SK-N-SH (cell line): ENCODE data around the gene LNX2. TPM values are rescaled to one million over a fixed set of nuclear protein-coding genes. Genes with fewer than 3 reads are reported as not detected.

Source experiments
- CTCF ChIA-PET: fragments of 300-600, 350-600 bp; formaldehyde crosslinking; extraction: SDS; loops from one replicate; lab custom pipeline; 2021; lab: Yijun Ruan, JAX
- POLR2A ChIA-PET: fragments of 350-600 bp; sonication (Branson Sonifier 250); formaldehyde crosslinking; extraction: SDS; loops from one replicate; lab custom pipeline; 2020; ENCODE audit warnings: antibody characterized with exemption, inconsistent platforms; lab: Yijun Ruan, JAX
- DNase-seq: peaks from one replicate; pipeline ENCODE4 v3.0.0; 2012
- H2AFZ ChIP-seq: fragments of 200-600 bp; sonication (generic); 2 replicates; pipeline ENCODE4 v1.8.1; 2016; ENCODE audit warnings: antibody characterized with exemption, mild to moderate bottlenecking, low read depth
- H3F3A ChIP-seq: fragments of 200-600 bp; sonication (generic); replicated peaks from 2 replicates; pipeline ENCODE3; 2016; ENCODE audit warnings: antibody characterized with exemption, mild to moderate bottlenecking; ENCODE audit not compliant: insufficient read depth
- H3K27ac ChIP-seq, 2 experiments: fragments of 200-500 bp in 1 of 2; fragments of 200-600 bp in 1 of 2; sonication (Bioruptor generic) in 1 of 2; sonication (generic), shearing (Covaris generic) in 1 of 2; 2 replicates each; pipeline versions ENCODE4 v1.5.1 to v1.6.1; 2014 to 2016; ENCODE audit warnings: low read depth in 2 of 2, inconsistent platforms in 1 of 2, low read length in 1 of 2, mild to moderate bottlenecking in 1 of 2, mixed read lengths in 1 of 2
- H3K27me3 ChIP-seq: fragments of 200-600 bp; sonication (generic), shearing (Covaris generic); 2 replicates; pipeline ENCODE4 v1.6.1; 2016; ENCODE audit warnings: mixed run types; ENCODE audit not compliant: insufficient read depth
- H3K36me3 ChIP-seq, 2 experiments: fragments of 200-500 bp in 1 of 2; fragments of 200-600 bp in 1 of 2; sonication (Bioruptor generic) in 1 of 2; sonication (generic) in 1 of 2; replicated peaks in 1 of 2; 2 replicates each; pipeline versions ENCODE3 to v1.5.1; 2014 to 2016; ENCODE audit warnings: low read length in 1 of 2, mild to moderate bottlenecking in 1 of 2; ENCODE audit not compliant: insufficient read depth in 2 of 2, control insufficient read depth in 1 of 2
- H3K4me1 ChIP-seq, 2 experiments: fragments of 200-500 bp in 1 of 2; fragments of 200-600 bp in 1 of 2; sonication (Bioruptor generic) in 1 of 2; sonication (generic), shearing (Covaris generic) in 1 of 2; 2 replicates each; pipeline versions ENCODE4 v1.5.1 to v1.6.1; 2014 to 2016; ENCODE audit warnings: low read depth in 1 of 2, low read length in 1 of 2, mixed run types in 1 of 2; ENCODE audit not compliant: insufficient read depth in 2 of 2, control insufficient read depth in 1 of 2
- H3K4me2 ChIP-seq: fragments of 200-600 bp; sonication (generic), shearing (Covaris generic); 2 replicates; pipeline ENCODE4 v1.6.1; 2017; ENCODE audit warnings: mixed run types
- H3K4me3 ChIP-seq, 2 experiments: fragments of 200-500 bp in 1 of 2; fragments of 200-600 bp in 1 of 2; sonication (Bioruptor generic) in 1 of 2; sonication (generic), shearing (Covaris generic) in 1 of 2; 2 replicates each; pipeline versions ENCODE4 v1.5.1 to v1.8.1; 2014 to 2016; ENCODE audit warnings: low read depth in 2 of 2, inconsistent platforms in 1 of 2, low read length in 1 of 2, mild to moderate bottlenecking in 1 of 2, mixed read lengths in 1 of 2, moderate library complexity in 1 of 2
- H3K79me2 ChIP-seq: fragments of 200-600 bp; sonication (generic); 2 replicates; pipeline ENCODE4 v1.8.1; 2017; ENCODE audit warnings: mild to moderate bottlenecking; ENCODE audit not compliant: insufficient read depth
- H3K9ac ChIP-seq: fragments of 200-600 bp; sonication (generic); 2 replicates; pipeline ENCODE4 v1.6.1; 2017; ENCODE audit warnings: mixed run types
- H3K9me2 ChIP-seq: fragments of 200-600 bp; sonication (generic); 2 replicates; pipeline ENCODE4 v1.6.1; 2017; ENCODE audit warnings: mixed run types
- H3K9me3 ChIP-seq: fragments of 200-600 bp; sonication (generic); 2 replicates; pipeline ENCODE4 v1.6.1; 2017; ENCODE audit warnings: mixed run types, mild to moderate bottlenecking, moderate library complexity
- H4K20me1 ChIP-seq: fragments of 200-600 bp; sonication (generic); 2 replicates; pipeline ENCODE4 v1.6.1; 2017; ENCODE audit warnings: mild to moderate bottlenecking, mixed run types; ENCODE audit not compliant: insufficient read depth
- CHD2 ChIP-seq: fragments of 150-350 bp; IDR thresholded peaks from 2 replicates; pipeline ENCODE4 v1.6.1; 2018; ENCODE audit warnings: low read length; ENCODE audit not compliant: partially characterized antibody
- MAX ChIP-seq: IDR thresholded peaks from 2 replicates; pipeline ENCODE4 v1.4.0; 2012; ENCODE audit warnings: low read depth
- MEF2A ChIP-seq: IDR thresholded peaks from 2 replicates; pipeline ENCODE4 v1.4.0; 2012; ENCODE audit warnings: low read depth, borderline replicate concordance
- NRF1 ChIP-seq: IDR thresholded peaks from 2 replicates; pipeline ENCODE4 v1.6.1; 2012; ENCODE audit warnings: low read depth, mild to moderate bottlenecking, low read length
- REST ChIP-seq: IDR thresholded peaks from 2 replicates; pipeline ENCODE4 v1.6.1; 2012; ENCODE audit warnings: mild to moderate bottlenecking, low read depth, low read length, moderate library complexity
- RXRA ChIP-seq: IDR thresholded peaks from 2 replicates; pipeline ENCODE4 v1.4.0; 2012; ENCODE audit warnings: low read depth, mild to moderate bottlenecking, borderline replicate concordance
- SIN3A ChIP-seq: IDR thresholded peaks from 2 replicates; pipeline ENCODE4 v1.6.1; 2012; ENCODE audit warnings: low read depth, mild to moderate bottlenecking, low read length, moderate library complexity, borderline replicate concordance
- TAF1 ChIP-seq: IDR thresholded peaks from 2 replicates; pipeline ENCODE4 v1.6.1; 2012; ENCODE audit warnings: low read depth, mild to moderate bottlenecking, low read length, moderate library complexity, borderline replicate concordance
- TEAD4 ChIP-seq: IDR thresholded peaks from 2 replicates; pipeline ENCODE4 v1.4.0; 2012; ENCODE audit warnings: mild to moderate bottlenecking, borderline replicate concordance; ENCODE audit not compliant: insufficient read depth
- YY1 ChIP-seq: IDR thresholded peaks from 2 replicates; pipeline ENCODE4 v1.4.0; 2012; ENCODE audit warnings: low read depth, mild to moderate bottlenecking
- WGBS: methylation state at CpG from one replicate; pipeline ENCODE4 v1.1.6; 2017; ENCODE audit warnings: low lambda C conversion rate; 5-methylcytosine and 5-hydroxymethylcytosine counted together
- polyA plus RNA-seq, 3 experiments: library from polyadenylated mRNA; depleted of rRNA; stranded (reverse); fragments of >200 nt; gene quantifications; 2 replicates each; pipeline ENCODE4 v1.2.3, GENCODE V29; 2012
- TF ChIP-seq, protein P1 (sequence below): IDR thresholded peaks from 2 replicates; pipeline ENCODE4 v1.4.0; 2012; ENCODE audit warnings: low read depth, borderline replicate concordance
- TF ChIP-seq, protein P2 (sequence below): IDR thresholded peaks from 2 replicates; pipeline ENCODE4; 2012
- TF ChIP-seq, protein P3 (sequence below): fragments of 150-350 bp; IDR thresholded peaks from 2 replicates; pipeline ENCODE4 v1.6.1; 2017; ENCODE audit warnings: antibody characterized with exemption, low read length, low read depth, borderline replicate concordance
- TF ChIP-seq, protein P4 (sequence below): fragments of 150-350 bp; IDR thresholded peaks from 2 replicates; pipeline ENCODE4 v1.6.1; 2016; ENCODE audit warnings: mild to moderate bottlenecking, low read depth, low read length

The LNX2 gene
- polyA plus RNA-seq, 1 of the 3 experiments (the other 2 are of a cell fraction), result 3.7 TPM

DNA sequence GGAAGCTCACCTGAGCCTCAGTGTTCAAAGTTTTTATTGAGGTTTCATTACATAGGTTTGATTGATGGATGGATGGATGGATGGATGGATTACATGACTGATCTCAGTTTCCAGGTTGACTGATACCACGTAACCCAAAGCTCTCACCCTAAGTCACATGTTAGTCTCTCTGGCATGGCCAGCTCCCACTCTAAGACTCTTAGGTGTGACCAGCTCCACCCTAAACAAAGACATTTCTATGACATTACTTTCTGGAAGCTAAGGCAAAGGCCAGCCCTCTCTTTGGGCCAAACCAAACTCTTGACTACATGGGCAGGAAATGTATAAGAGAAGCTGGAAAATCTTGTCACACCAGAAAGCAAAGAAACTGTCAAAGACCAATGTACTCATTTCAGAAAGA, 30.0 kb upstream of the LNX2 start:
- CTCF ChIA-PET, result interaction anchor here (1.3 to 1.8 kb wide), 3 partner anchors 10 to 19 kb away, joined by 3 to 5 read pairs (median 3); no protein-coding TSS in a partner anchor
- POLR2A ChIA-PET, result no interaction called here

More for the DNA sequence above, 30.0 kb upstream of the LNX2 start:
- Histone ChIP-seq H3K9ac (no peak overlapping the region), H3K4me3 (no peak overlapping the region; a peak in 1 of 4 replicates), H3K79me2 (no peaks in the 10 kb centered on the region; the same call in 1 of the 2 replicates), H3K9me3 (no peaks in the 10 kb centered on the region; the same call in 1 of the 2 replicates), H4K20me1 (no peaks in the 10 kb centered on the region), H3K4me1 (no peaks in the 10 kb centered on the region; a peak in 1 of 4 replicates), H3K36me3 (peaks cover 42 to 59% of the 10 kb centered on the region in 2 experiments), H3K9me2 (no peaks in the 10 kb centered on the region; the same call in 1 of the 2 replicates), H2AFZ (no peak overlapping the region), H3K27ac (no peak overlapping the region), H3K27me3 (no peaks in the 10 kb centered on the region), H3F3A (no peaks in the 10 kb centered on the region), H3K4me2 (no peak overlapping the region)
- TF ChIP-seq, protein P1, sequence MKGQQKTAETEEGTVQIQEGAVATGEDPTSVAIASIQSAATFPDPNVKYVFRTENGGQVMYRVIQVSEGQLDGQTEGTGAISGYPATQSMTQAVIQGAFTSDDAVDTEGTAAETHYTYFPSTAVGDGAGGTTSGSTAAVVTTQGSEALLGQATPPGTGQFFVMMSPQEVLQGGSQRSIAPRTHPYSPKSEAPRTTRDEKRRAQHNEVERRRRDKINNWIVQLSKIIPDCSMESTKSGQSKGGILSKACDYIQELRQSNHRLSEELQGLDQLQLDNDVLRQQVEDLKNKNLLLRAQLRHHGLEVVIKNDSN, result no peak
- no peak for TF ChIP-seq YY1
- TF ChIP-seq RXRA, result no peak
- no peak for TF ChIP-seq CHD2
- TF ChIP-seq SIN3A, result no peak
- TF ChIP-seq, protein P2, sequence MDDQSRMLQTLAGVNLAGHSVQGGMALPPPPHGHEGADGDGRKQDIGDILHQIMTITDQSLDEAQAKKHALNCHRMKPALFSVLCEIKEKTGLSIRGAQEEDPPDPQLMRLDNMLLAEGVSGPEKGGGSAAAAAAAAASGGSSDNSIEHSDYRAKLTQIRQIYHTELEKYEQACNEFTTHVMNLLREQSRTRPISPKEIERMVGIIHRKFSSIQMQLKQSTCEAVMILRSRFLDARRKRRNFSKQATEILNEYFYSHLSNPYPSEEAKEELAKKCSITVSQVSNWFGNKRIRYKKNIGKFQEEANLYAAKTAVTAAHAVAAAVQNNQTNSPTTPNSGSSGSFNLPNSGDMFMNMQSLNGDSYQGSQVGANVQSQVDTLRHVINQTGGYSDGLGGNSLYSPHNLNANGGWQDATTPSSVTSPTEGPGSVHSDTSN, result no peak
- TF ChIP-seq MEF2A, result no peak
- no peak for TF ChIP-seq TEAD4
- TF ChIP-seq, protein P3, sequence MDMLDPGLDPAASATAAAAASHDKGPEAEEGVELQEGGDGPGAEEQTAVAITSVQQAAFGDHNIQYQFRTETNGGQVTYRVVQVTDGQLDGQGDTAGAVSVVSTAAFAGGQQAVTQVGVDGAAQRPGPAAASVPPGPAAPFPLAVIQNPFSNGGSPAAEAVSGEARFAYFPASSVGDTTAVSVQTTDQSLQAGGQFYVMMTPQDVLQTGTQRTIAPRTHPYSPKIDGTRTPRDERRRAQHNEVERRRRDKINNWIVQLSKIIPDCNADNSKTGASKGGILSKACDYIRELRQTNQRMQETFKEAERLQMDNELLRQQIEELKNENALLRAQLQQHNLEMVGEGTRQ, result no peak
- no peak for TF ChIP-seq NRF1
- TF ChIP-seq MAX, result no peak
- no peak for TF ChIP-seq REST
- TF ChIP-seq, protein P4, sequence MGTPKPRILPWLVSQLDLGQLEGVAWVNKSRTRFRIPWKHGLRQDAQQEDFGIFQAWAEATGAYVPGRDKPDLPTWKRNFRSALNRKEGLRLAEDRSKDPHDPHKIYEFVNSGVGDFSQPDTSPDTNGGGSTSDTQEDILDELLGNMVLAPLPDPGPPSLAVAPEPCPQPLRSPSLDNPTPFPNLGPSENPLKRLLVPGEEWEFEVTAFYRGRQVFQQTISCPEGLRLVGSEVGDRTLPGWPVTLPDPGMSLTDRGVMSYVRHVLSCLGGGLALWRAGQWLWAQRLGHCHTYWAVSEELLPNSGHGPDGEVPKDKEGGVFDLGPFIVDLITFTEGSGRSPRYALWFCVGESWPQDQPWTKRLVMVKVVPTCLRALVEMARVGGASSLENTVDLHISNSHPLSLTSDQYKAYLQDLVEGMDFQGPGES, result no peak
- no peak for TF ChIP-seq TAF1
- 100% methylated on average over 1 of the region's 1 CpG for WGBS
- no peak for DNase-seq
